HG03439 (cell line): ENCODE measurements around the gene FRMD5.

ENCODE experiments used
- ATAC-seq: cut with Tn5 transposase; IDR thresholded peaks from one replicate; pipeline ENCODE4 v1.9.1; 2021; ENCODE audit warnings: mild to moderate bottlenecking, moderate library complexity; ENCODE audit not compliant: unreplicated experiment

The FRMD5 gene

DNA sequence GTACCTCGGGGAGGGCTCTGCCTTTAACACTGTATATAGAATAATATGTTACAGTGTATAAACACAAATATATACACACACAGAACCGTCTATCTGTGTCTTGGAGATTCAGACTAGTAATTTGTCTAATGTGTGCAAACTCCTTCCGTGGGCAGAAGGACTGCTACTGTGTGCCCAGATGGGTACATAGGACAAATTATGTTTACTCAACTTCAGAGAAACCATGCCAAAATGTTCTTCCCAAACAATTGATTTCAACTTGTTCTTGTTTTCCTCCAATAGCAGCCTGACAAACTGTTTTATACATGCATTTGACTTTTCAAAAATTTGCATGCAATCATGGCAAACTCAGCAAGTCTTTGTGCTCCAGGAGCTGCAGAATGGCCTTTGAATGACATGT lies 97.5 kb downstream of the FRMD5 start:
- no peak for ATAC-seq

DNA sequence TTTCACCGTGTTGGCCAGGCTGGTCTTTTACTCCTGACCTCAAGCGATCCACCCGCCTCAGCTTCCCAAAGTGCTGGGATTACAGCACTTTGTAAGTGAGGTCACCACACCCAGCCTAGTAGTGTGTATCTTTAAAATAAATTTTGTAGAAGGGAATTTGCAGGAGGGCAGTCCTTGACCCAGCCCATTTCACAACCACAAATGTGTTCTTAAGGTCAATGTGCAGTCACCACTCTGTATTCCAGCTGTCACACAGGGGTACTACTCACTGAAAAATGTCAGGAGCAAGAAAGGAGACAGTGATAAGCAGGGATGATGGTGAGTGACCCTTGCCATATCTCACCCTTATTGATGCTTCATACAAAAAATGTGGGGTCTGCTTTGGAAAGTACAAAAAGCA lies 98.5 kb downstream of the FRMD5 start:
- no peak for ATAC-seq

DNA sequence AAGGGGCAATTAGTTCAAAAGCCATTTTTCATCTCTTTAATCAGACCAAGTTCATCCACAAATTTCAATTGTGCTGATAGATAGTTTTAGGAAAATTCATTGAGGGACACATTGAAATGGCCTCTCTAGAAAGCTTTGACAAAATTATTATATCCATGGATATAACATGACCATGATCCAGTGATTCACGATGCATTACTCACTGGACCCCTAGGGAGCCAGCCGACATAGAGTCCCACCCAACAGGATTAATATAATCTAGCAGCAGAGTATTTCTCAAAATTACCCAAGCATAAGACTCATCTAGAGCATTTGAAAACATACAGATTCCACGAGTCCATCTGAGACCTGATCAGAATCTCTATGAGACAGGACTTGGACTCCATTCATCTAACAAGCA lies 100.3 kb downstream of the FRMD5 start:
- no peak for ATAC-seq

DNA sequence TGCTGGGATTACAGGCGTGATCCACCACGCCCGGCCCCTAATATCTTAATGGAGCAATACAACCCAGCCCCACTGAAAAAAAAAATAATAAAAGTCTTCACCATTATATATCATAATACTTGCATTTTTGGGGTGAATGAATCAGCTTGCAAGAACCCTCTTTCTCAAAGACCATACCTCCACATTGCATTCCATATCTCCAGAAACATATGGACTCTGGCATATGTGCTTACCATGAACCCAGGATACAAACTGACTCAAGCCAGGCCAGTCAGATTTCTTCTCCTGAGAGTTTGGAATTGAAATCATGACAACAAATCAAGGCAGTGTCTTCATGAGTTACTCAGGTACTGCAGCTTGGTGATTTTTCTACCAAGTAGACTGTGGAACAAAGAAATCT lies 101.2 kb downstream of the FRMD5 start:
- no peak for ATAC-seq

DNA sequence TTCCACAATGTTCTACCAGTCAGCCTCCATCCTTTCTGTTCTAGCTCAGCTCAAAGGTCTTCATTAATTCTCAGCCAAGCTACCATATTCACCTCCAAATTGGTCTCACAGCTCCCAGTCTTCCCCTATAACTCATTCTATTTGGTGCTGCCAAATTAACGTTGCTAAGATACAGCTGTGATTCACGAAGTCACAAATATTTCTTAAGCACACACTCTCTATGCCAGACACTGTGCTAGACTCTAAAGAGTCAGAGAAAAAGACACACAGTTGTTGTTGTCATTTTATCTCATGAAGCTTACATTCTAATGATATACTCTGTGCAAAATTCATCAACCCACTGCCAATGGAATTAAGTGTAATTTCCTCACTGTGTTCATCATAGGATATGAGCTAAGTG lies 102.8 kb downstream of the FRMD5 start:
- ATAC-seq: no peak

DNA sequence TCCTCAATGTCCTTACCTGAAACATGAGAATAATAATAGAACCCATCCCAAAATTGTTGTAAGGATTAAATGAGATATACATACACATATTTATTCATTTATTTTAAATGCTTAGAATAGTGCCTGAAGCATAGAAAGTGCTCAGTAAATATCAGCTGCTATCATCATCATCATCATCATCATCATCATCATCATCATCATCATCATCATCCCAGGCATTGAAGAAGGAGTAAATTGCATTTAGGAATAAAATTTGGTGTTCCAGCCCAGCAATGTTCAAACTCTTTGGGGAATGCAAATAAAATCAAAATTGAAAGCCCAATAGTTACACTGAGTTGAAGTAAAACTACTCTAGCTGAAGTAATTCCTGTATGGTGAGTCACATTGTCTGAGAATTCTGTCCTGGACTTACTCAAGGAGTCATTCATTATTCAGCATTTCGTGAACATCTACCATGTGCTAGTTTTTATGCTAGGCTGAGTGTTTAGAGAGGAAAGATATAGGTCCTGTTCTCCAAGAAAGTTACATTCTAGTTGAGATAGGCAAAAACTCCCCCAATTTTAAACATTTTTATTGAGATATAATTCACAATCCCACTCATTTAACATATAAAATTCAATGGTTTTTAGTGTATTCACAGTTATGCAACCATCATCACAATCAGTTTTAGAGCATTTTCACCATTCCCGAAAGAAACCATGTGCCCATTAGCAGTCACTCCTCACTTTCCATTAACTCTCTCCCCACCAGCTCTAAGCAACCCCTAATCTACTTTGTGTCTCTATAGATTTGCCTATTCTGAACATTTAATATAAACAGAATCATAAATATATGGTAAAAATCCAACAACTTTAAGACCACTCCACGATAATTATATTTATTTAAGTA lies 107.2 kb downstream of the FRMD5 start:
- ATAC-seq: no peak

DNA sequence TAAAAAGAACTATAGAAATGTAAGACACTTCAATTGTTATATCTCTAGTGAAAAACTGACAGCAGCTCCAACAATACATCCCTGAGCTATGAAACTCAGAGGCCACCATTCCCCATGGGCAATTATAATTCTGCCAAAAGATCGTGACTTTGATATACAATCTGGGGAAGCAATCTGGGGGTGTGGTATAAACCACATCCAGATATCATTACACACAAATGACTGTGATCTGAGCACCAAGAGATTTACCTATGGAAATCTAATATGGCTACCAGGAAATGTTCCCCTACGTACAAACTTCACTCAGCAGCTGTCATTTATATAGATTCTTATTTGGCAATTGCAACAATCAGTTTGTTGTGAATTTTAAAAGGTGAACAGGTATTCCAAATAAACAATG lies 110.3 kb downstream of the FRMD5 start:
- no peak for ATAC-seq

DNA sequence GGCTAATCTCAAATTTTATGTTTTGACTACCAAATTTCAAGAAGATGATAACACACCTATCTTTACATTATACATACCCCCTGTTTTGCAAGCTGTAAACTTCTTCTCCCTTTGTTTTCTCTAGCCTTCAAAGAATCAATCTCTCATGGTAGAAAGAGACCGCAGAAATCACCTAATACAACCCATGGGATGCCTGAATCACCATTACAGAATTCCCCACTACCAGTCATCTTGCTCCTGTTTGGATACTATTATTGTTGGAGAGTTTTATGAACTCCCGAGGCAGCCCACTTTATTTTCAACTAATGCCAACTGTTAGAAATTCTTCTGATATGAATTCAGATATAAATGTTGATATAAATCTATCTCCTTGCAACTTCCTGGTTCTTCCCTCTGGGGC lies 110.9 kb downstream of the FRMD5 start:
- no peak for ATAC-seq

DNA sequence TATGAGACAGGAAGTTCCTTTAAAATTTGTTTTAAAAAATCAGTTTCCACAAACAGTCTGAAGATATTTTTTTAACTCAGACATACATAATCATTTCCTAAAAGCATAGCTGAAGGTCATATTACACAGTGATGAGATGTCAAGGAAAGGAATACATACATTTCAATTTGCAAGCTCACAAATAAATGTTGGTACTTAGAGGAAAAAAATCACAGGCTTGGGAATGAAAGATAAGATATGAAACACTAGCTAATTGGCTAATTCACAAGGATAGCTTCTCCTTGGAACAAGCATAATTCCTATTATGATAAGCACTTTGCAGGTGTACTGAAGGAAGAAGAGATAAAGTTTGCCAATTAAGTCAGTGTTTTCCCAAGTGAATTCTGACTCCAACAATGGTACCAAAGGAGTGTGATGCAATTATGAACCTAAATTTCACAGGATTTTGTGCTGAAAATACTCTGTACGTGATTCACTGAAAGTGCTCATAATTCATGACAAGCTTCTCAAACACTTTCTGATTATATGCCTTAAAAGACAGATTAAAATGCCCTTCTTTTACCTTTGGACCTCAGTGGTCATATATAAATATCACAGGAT lies 112.4 kb downstream of the FRMD5 start:
- ATAC-seq: no peak

DNA sequence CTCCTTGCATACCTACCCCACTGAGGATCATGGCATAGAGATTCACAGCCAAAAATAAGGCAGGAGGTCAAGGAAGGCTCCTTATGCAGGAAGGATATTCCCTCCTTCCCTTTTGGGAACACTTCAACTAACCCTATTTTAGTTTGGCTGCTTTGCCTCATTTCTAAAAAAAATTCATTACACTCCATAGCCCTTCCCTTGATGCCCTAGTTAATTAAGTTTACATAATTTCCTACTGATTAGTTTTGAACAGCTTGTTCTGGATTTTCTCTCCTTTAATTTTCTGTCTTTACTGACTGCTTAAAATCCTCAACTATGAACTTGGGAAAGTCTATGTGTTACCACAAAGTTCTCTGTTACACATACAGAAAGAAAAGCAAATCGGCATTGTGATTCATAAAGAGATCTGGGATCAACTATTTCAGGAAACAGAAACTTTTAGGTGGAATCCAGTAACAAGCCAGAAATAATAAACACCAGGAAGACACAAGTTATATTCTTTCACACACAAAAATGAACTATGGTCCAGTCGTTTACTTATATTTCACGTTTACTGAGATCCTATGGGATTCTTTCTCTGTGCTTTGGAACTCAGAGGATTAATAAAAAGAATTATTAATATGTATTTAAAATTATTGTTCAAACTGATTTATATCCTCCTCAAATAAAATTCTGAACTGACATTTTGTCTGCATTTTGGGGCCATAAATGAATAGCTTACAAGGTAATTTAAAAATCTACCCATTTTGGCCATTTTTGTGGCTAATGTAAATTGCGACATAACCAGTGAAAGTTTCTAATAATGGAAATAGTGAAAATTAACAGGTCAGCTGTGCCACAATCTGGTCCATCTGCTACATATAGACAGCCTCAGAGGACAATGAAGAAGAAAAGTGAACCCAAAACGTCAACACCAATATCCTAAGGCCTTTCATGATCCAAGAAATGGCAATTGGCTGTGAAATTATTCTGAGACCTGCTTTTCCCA lies 113.8 kb downstream of the FRMD5 start:
- no peak for ATAC-seq

DNA sequence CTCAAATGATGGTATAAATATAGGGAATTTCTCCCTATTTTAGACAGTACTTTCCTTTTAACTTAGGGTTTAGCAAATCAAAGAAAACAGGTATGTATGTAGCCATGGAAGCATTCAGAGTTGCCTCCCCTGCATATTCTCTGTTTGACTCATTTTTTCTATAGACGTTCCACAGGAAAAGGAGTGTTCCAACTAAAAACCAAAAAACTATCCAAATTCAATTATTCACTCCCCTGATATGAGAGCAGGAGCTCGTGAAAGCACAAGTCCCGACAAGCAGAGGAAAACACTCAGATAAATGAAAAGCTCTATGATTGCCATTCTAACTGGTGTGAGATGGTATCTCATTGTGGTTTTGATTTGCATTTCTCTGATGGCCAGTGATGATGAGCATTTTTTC lies 119.5 kb downstream of the FRMD5 start:
- no peak for ATAC-seq

DNA sequence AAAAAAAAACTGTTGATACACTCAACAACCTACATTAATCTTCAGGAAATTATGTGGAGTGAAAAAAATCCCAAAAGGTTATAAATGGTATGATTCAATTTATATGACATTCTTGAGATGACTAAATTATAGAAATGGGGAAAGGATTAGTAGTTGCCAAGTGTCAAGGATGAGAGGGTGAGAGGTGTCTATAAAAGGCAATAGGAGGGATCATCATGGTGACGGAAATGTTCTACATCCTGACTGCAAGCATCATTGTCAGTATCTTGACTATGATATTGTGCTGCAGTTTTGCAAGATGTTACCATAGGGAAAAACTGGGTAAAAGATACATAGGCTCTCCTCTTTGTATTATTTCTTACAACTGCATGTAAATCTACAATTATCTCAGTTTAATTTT lies 125.6 kb downstream of the FRMD5 start:
- no peak for ATAC-seq

DNA sequence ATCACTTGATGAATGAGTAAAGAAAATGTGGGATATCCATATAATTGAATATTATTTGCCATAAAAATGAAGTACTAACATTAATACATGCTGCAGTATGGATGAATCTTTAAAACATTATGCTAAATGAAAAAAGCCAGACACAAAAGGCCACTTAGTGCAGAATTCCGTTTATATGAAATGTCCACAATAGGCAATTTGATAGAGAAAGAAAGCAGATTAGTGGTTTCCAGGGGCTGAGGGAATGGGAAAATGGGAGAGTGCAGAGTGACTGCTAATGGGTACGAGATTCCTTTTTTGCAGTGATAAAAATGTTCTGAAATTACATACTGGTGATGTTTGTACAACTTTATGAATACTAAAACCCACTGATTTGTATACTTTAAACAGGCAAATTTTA lies 126.7 kb downstream of the FRMD5 start:
- no peak for ATAC-seq

DNA sequence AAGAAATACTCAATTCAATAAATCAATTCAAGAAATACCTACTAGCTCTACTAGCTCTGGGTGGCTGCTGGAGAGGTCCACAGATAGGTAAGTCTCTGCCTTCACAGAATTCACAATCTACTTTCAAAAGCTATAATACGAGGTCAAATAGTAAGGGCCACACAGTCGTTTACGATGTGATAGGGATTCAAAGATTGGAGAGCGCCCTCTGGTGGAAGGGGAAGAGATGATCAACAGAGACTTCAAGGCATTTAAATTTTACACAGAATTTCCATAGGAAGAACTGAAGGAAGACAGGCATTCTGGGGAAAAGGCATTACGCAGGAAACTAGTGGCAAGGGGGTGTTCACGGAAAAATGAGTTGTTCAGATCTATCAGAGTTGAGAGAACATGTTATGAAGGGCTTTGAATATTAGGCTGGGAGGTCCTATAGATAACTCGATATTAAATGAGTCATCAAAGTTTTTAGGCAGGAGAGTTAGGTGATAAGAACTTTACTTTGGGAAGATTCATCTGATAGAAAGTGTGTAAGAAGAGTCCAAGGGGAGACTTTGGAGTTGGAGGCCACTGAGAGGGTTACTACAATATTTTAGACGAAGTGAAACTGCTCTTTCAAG lies 128.8 kb downstream of the FRMD5 start:
- no peak for ATAC-seq

DNA sequence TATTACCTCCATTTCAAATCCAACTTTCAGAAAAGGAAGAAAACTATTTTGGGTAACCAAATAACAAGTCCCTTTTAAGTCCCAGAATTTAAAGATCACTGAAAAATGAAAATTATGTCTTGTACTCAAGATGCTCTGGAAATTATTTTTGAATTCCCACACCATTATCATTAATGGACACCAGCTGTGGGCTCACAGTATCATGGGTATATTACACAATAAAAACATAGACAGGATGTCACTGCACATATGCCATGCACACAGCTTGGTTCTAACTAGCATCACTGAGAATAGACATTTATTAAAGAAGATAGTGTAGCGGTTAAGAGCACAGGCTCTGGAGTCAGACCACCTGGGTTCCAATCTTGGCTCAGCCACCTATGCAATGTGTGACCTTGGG lies 130.4 kb downstream of the FRMD5 start:
- no peak for ATAC-seq

DNA sequence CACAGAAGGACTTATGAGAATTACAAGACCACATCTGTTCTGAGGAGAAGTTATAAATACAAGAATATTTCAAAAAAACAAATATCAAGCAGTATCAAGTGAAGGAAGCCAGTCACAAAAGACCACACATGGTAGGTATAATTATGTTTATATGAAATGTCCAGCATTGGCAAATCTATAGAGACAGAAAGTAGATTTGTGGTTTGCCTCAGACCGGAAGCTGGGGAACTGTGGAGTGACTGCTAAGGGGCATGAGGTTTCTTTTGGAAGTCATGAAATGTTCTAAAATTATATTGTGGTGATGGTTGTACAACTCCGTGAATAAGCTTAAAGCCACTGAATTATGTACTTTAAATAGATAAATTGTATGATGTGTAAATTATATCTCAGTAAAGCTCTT lies 136.9 kb downstream of the FRMD5 start:
- no peak for ATAC-seq

DNA sequence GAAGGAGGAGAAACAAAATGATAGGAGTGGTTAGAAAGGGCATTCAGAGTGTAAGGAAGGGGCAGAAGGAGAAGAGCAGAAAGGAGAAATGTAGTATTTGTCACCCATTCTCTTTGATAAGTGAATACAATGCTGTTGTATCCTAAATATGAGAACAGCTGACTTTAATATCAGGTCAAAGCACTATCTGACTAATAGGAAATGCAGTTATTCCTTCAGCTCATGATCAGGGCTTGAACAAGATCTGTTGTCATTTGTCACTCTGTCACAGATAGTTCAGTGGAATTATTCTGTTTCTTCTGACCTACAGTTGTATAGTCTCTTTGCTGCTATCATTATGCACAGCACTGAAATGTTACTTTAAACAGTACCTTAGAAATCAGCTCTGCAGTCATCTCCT lies 149.4 kb downstream of the FRMD5 start:
- no peak for ATAC-seq

DNA sequence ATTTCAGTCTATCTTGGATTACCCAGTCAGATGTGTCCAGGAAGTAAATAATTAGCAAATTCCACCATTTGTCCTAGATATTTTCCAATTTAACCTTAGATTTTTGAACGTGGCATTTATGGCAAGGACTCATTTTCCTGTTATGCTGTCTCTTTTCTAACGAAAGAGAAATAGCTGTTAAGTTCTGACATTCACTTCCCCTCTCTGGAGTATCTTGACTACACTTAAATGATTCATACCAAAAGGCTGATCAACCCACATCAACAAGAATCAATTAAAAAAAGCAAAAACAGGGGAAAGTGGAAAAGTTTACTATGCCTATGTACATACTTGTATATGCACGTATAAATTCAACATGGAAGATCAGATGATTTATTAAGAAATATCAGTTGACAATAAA lies 149.9 kb downstream of the FRMD5 start:
- no peak for ATAC-seq

DNA sequence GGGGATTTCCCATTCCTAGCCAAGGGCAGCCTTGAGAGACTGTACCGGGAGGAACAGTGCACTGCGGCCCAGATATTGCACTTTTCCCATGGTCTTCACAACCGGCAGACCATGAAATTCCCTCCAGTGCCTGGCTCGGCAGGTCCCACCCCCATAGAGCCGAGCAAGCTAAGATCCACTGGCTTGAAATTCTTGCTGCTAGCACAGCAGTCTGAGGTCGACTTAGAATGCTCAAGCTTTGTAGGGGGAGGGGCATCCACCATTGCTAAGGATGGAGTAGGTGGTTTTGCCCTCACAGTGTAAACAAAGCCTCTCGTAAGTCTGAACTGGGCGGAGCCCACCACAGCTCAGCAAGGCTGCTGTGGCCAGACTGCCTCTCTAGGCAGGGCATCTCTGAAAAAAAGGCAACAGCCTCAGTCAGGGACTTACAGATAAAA lies 156.3 kb downstream of the FRMD5 start:
- no peak for ATAC-seq

DNA sequence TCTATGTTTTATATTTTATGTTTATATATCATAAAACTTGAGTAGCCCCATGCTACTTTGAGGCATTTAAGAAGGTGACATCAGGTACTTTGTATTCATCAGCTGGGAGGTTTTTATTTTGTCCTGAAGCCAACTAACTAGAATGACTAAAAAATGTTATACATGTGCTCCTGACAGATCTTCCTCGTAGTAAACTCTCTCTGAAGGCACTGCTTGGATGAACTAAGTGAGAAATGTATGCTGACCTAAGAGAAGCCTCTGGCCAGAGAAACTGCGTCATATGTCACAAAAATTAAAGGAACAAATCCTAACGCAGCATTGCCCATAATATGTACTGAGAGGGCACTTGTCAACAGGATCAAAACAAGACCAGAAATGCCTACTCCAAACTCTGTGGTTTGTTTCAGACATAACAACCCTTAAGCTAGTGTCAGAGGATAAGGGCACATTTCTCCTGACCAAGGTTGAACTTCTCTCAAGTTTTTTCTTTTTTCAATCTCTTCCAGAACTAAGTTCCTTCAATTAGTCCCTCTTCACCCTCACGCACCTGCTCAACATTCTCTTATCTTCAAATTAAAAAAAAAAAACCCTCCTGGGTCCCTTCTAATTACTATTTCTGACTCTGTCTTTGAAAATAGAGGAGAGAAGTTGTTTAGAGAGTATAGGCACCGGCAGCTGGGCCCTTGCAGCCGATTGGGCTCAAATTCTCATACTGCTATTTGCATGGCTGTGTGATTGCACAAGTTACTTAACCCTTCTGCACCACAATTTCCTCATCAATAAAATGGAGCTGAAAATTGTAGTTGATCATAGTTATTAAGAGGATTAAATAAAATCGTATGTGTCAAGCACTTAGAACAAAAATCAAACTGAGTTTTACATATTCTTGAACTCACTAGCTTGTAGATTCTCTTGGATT lies 159.0 kb downstream of the FRMD5 start:
- no peak for ATAC-seq
